ENCODE measurements around the gene CCR8.

CCR8 gene

DNA sequence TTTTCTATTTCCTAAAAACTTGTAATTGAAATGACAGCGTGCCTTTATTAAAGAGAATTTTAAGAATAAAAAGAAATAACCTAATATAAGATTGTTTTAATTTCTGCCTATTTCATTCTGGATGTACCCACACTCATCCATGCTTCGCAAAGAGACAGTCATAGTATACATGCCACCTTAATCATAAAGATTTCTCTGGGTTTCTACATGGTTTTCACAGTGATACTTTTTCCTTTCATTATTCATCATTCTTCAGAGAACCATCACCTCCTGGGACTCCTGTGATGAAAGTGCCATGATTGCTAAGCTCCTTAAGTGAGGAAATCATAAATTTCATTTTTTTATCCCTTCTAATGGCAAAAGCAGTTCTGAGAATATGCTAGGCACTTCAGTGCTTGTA is 4.3 kb upstream of the CCR8 start:
- TF ChIP-seq, protein P1, sequence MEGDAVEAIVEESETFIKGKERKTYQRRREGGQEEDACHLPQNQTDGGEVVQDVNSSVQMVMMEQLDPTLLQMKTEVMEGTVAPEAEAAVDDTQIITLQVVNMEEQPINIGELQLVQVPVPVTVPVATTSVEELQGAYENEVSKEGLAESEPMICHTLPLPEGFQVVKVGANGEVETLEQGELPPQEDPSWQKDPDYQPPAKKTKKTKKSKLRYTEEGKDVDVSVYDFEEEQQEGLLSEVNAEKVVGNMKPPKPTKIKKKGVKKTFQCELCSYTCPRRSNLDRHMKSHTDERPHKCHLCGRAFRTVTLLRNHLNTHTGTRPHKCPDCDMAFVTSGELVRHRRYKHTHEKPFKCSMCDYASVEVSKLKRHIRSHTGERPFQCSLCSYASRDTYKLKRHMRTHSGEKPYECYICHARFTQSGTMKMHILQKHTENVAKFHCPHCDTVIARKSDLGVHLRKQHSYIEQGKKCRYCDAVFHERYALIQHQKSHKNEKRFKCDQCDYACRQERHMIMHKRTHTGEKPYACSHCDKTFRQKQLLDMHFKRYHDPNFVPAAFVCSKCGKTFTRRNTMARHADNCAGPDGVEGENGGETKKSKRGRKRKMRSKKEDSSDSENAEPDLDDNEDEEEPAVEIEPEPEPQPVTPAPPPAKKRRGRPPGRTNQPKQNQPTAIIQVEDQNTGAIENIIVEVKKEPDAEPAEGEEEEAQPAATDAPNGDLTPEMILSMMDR (IDR thresholded peaks at IDR 0.05; ENCODE audit: low read depth, low read length) = no peak
- no peak overlapping the region for H3K4me3 ChIP-seq (ENCODE audit: low read depth, low read length)

DNA sequence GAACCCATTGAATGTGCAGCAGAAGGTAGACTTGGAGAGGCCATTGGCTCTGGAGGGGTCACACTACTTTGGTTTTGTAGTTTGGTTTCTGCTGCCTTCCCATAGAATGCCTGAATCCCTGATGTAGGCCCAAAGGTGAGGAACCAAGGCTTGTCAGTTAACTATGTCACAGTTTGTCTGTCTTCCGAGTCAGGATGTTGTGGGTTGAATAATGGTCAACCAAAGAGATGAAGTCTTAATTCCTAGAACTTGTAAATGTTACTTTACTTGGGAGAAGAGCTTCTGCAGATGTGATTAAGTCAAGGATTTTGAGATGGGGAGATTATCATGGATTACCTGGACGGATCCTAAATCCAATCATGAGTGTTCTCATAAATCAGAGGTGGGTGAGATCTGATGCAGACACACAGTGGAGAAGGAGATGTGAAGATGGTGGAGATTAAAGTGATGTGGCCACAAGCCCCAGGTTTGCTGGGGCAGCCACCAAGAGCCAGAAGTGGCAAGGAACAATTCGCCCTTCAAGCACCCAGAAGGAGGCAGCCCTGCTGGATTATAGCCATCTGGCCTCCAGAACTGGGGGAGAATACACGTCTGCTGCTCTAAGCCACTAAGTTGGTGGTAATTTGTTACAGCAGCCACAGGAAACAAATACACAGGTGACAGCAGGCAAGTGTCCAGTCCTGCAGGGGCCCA is 2.3 kb upstream of the CCR8 start:
- TF ChIP-seq, protein P1 (IDR thresholded peaks at IDR 0.05; ENCODE audit: low read depth, low read length) = no peak
- no peak overlapping the region for H3K4me3 ChIP-seq (ENCODE audit: low read depth, low read length)

DNA sequence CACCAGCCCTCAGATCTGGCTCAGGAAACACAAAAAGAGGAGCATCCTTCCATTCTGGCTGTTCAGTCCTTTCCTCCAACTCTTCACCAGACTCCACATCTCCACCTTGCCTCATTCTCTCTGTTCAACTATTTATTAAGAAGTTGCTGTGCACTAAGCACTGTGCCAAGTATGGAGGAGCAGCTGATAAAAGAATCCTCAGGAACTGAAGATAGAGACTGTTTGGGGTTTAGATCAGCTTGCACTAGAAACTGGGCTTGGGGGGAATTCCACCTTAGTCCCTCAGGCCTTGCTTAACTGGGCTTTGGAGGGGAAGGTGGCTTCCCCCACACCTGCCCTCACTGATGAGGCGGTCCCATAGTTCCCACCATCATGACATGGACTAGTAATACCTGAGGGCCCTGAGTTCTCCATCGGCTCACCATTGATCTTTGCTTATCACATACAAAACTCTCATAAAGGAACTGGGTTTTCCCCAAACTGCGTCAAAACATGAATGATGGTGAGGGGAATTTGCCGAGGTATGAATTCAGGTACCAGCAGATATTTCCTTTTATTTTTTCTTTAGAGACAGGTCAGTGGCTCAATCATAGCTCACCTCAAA is 1.7 kb upstream of the CCR8 start:
- no peak overlapping the region for H3K4me3 ChIP-seq (ENCODE audit: low read depth, low read length)
- TF ChIP-seq, protein P1 (IDR thresholded peaks at IDR 0.05; ENCODE audit: low read depth, low read length) = no peak

DNA sequence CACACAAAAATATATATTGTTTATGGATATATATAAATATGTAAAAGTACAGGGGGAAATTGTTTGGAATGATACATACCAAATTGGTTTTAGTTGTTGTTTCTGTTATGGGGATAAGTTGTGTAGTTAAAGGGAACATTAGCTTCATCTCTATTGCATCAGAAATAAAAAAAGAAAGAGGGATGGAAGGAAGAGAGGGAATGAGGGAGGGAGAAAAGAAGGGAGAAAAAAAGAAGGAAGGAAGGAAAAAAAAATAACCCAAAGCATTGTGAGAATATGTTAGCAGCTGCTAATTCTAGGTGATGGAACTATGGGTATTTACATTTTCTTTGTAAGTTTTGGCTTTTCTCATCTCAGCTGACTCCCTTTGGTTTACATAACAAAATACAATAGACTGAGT is 1.3 kb downstream of the CCR8 start:
- TF ChIP-seq, protein P1 (IDR thresholded peaks at IDR 0.05; ENCODE audit: low read depth, low read length) = no peak
- H3K4me3 ChIP-seq (ENCODE audit: low read depth, low read length) = no peak overlapping the region

DNA sequence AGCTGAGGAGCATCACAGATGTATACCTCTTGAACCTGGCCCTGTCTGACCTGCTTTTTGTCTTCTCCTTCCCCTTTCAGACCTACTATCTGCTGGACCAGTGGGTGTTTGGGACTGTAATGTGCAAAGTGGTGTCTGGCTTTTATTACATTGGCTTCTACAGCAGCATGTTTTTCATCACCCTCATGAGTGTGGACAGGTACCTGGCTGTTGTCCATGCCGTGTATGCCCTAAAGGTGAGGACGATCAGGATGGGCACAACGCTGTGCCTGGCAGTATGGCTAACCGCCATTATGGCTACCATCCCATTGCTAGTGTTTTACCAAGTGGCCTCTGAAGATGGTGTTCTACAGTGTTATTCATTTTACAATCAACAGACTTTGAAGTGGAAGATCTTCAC is 3.0 kb downstream of the CCR8 start:
- H3K4me3 ChIP-seq (ENCODE audit: low read depth, low read length) = no peak overlapping the region
- TF ChIP-seq, protein P1 (IDR thresholded peaks at IDR 0.05; ENCODE audit: low read depth, low read length) = no peak

DNA sequence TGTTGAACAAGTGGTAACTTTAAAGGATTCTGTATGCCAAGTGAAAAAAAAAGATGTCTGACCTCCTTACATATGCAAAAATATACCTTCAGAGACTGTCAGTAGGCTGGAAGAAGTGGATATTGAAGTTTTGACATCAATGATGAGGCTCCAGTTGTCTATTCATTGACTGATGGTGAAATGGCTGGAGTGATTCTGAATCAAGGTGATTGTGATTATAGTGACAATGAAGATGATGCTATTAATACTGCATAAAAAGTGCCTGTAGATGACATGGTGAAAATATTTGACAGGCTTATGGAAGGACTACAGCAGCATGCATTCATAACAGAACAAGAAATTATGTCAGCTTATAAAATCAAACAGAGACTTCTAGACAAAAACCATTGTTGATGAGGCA is 4.1 kb downstream of the CCR8 start:
- TF ChIP-seq, protein P1 (IDR thresholded peaks at IDR 0.05; ENCODE audit: low read depth, low read length) = no peak

DNA sequence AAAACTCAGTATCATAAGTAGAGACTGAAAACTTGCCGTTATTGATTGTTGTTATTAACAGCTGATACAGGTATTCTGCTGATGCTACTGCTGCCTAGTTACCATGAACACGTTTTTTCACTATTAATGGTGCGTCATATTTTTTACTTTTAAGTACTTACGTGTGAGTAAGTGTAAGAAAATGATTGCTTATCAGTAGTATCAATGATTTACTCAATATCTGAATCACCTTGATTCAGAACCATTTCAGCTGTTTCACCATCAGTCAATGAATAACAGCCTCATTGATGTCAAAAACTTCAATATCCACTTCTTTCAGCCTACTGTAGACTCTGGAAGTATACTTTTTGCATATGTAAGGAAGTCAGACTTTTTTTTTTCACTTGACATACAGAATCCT is 4.7 kb downstream of the CCR8 start:
- no peak overlapping the region for H3K4me3 ChIP-seq (ENCODE audit: low read depth, low read length)
- TF ChIP-seq, protein P1 (IDR thresholded peaks at IDR 0.05; ENCODE audit: low read depth, low read length) = no peak

More for the DNA sequence above, 4.1 kb downstream of the CCR8 start:
- no peak overlapping the region for H3K4me3 ChIP-seq (ENCODE audit: low read depth, low read length)

Data from WI38 (cell line).